Inflammatory macrophage treated with lipopolysaccharide for 1 hour (primary cell): ENCODE data around the gene SLC12A9.
"Not testable (repeated sequence)": the region's sequence is repeated elsewhere in the genome, so short reads cannot be mapped to it uniquely, and the experiment has no call there.

Source experiments
- DNase-seq, 2 donors: peaks; one replicate each; pipeline ENCODE4 v3.0.0-alpha.2; 2020 to 2022

The SLC12A9 gene

GRCh38 chr7:100852048-100852872 lies at the start of gene SLC12A9:
TSS of gene SLC12A9 (plus strand) at chr7:100852713. CDS start at chr7:100854198, 1,485 bp downstream.
- peak; percentile 90 to 91 for DNase-seq

- no peak for DNase-seq
These were observed 49.6 kb upstream of the SLC12A9 start for GRCh38 chr7:100802951-100803350.

- DNase-seq, result peak; percentile 73 to 90
These were observed 48.9 kb upstream of the SLC12A9 start for GRCh38 chr7:100803398-100804161.

GRCh38 chr7:100804681-100805431 lies 47.7 kb upstream of the SLC12A9 start:
- DNase-seq, result no peak

GRCh38 chr7:100806276-100806675 lies 46.2 kb upstream of the SLC12A9 start:
- no peak for DNase-seq

- DNase-seq, result not testable (repeated sequence)
These were observed 45.6 kb upstream of the SLC12A9 start for GRCh38 chr7:100806883-100807282.

GRCh38 chr7:100808354-100808875 lies 44.1 kb upstream of the SLC12A9 start:
- DNase-seq, result no peak

GRCh38 chr7:100811480-100811879 lies 41.0 kb upstream of the SLC12A9 start:
- DNase-seq, result no peak

- DNase-seq, result no peak
These were observed 39.8 kb upstream of the SLC12A9 start for GRCh38 chr7:100812729-100813128.

- not testable (repeated sequence) for DNase-seq
These were observed 36.0 kb upstream of the SLC12A9 start for GRCh38 chr7:100816515-100816914.

GRCh38 chr7:100817097-100817496 lies 35.4 kb upstream of the SLC12A9 start:
- no peak for DNase-seq

- no peak for DNase-seq
These were observed 34.1 kb upstream of the SLC12A9 start for GRCh38 chr7:100818366-100818765.

- DNase-seq, result no peak
These were observed 33.7 kb upstream of the SLC12A9 start for GRCh38 chr7:100818825-100819224.

- no peak for DNase-seq
These were observed 32.9 kb upstream of the SLC12A9 start for GRCh38 chr7:100819586-100819985.

- DNase-seq, result no peak
These were observed 30.0 kb upstream of the SLC12A9 start for GRCh38 chr7:100822236-100823139.

GRCh38 chr7:100823140-100823525 lies 29.4 kb upstream of the SLC12A9 start:
- no peak for DNase-seq

- no peak for DNase-seq
These were observed 29.0 kb upstream of the SLC12A9 start for GRCh38 chr7:100823534-100823933.

GRCh38 chr7:100824499-100825214 lies 27.9 kb upstream of the SLC12A9 start:
- DNase-seq, result no peak

- no peak for DNase-seq
These were observed 27.3 kb upstream of the SLC12A9 start for GRCh38 chr7:100825215-100825671.

GRCh38 chr7:100825751-100826513 lies 26.6 kb upstream of the SLC12A9 start:
- no peak for DNase-seq
